ENCODE data around the gene ZNF280D.

Gene ZNF280D

GRCh38 chr15:56724232-56724631 lies 9.1 kb downstream of the ZNF280D start:
- TF ChIP-seq FOXP2 (optimal IDR thresholded peaks at IDR 0.05; ENCODE audit: borderline replicate concordance, extremely low read depth, extremely low read length, insufficient read depth) (no peak), SIN3A (IDR thresholded peaks at IDR 0.05; ENCODE audit: borderline replicate concordance, insufficient read depth, low read length) (no peak), POLR2AphosphoS5 (IDR thresholded peaks at IDR 0.05; ENCODE audit: low read depth, low read length) (no peak), TAF1 (IDR thresholded peaks at IDR 0.05; ENCODE audit: borderline replicate concordance, insufficient read depth, low read length) (no peak), REST (IDR thresholded peaks at IDR 0.05; ENCODE audit: insufficient read depth in 1 of 2, low read depth in 2 of 2, low read length in 2 of 2) (no peak)

- TF ChIP-seq TAF1 (IDR thresholded peaks at IDR 0.05; ENCODE audit: borderline replicate concordance, insufficient read depth, low read length): no peak
- no peak for TF ChIP-seq REST (IDR thresholded peaks at IDR 0.05; ENCODE audit: insufficient read depth in 1 of 2, low read depth in 2 of 2, low read length in 2 of 2)
- no peak for TF ChIP-seq POLR2AphosphoS5 (IDR thresholded peaks at IDR 0.05; ENCODE audit: low read depth, low read length)
- no peak for TF ChIP-seq SIN3A (IDR thresholded peaks at IDR 0.05; ENCODE audit: borderline replicate concordance, insufficient read depth, low read length)
- TF ChIP-seq FOXP2 (optimal IDR thresholded peaks at IDR 0.05; ENCODE audit: borderline replicate concordance, extremely low read depth, extremely low read length, insufficient read depth): no peak
These were observed 9.5 kb downstream of the ZNF280D start for GRCh38 chr15:56723787-56724186.

GRCh38 chr15:56719774-56720555 lies 13.3 kb downstream of the ZNF280D start:
- TF ChIP-seq POLR2AphosphoS5 (IDR thresholded peaks at IDR 0.05; ENCODE audit: low read depth, low read length) (no peak), FOXP2 (optimal IDR thresholded peaks at IDR 0.05; ENCODE audit: borderline replicate concordance, extremely low read depth, extremely low read length, insufficient read depth) (no peak), TAF1 (IDR thresholded peaks at IDR 0.05; ENCODE audit: borderline replicate concordance, insufficient read depth, low read length) (no peak), REST (IDR thresholded peaks at IDR 0.05; ENCODE audit: insufficient read depth in 1 of 2, low read depth in 2 of 2, low read length in 2 of 2) (no peak), SIN3A (IDR thresholded peaks at IDR 0.05; ENCODE audit: borderline replicate concordance, insufficient read depth, low read length) (no peak)

GRCh38 chr15:56719021-56719612 lies 14.2 kb downstream of the ZNF280D start:
- TF ChIP-seq SIN3A (IDR thresholded peaks at IDR 0.05; ENCODE audit: borderline replicate concordance, insufficient read depth, low read length) (no peak), POLR2AphosphoS5 (IDR thresholded peaks at IDR 0.05; ENCODE audit: low read depth, low read length) (no peak), FOXP2 (optimal IDR thresholded peaks at IDR 0.05; ENCODE audit: borderline replicate concordance, extremely low read depth, extremely low read length, insufficient read depth) (no peak), REST (IDR thresholded peaks at IDR 0.05; ENCODE audit: insufficient read depth in 1 of 2, low read depth in 2 of 2, low read length in 2 of 2) (no peak), TAF1 (IDR thresholded peaks at IDR 0.05; ENCODE audit: borderline replicate concordance, insufficient read depth, low read length) (no peak)
